ENCODE measurements around the gene TMEM158. TPM values are rescaled to one million over a fixed set of nuclear protein-coding genes. Genes with fewer than 3 reads are reported as not detected.

The TMEM158 gene
- total RNA-seq, 6 donors from 2014 or later: 0.76 to 3.8 (median 1.7) TPM; not detected in 3

DNA sequence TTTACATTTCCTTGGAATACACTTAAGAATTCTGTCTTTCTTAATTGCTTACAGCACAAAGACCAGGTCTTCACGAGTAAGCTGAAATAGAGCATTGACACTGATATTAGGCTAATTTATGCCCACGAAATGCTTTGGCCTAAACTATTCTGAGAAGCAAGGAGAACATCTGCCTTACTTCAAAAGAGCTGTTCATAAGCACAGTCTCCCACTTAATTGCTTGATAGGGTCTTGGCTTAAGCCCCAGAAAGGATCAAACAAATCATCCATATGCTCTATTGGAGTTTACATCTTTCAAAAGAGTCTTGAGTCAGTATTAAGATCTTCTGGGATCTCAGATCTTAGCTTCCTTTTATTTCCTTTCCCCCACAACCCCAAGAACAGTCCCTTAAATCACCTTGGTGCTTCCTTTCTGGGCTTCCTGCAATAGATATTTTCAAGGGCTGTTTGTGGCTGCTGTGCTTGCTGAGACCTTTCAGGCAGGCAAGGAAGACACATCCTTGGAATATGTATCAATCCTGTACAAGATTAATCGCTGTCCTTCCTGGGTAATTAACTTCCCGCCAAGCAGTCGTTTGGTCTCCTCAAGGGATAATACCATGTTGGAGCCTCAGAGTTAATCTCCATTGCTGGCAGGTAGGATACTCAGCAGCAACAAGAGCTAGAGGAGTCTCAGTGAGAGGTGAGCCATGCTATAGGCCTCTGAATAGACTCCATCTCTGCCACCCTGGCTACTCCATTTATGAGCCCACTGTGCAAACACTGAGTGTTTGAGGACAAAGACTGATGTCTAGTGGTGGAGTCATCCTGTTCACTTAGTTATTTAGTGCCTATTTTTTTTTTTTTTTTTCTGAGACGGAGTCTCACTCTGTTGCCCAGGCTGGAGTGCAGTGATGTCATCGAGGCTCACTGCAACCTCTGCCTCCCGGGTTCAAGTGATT is 37.1 kb downstream of the TMEM158 start:
- Histone ChIP-seq H3K27me3 (no peaks in the 10 kb centered on the region), H3K36me3 (no peaks in the 10 kb centered on the region), H3K4me1 (no peaks in the 10 kb centered on the region), H3K27ac (no peak overlapping the region), H3K9me3 (no peaks in the 10 kb centered on the region), H3K4me3 (no peak overlapping the region)
- ATAC-seq (ENCODE audit: low FRiP score in 2 of 2): no peak
- 74 to 81% methylated on average over 8 of the region's 8 CpGs for WGBS, 2 donors
- TF ChIP-seq, protein P1, sequence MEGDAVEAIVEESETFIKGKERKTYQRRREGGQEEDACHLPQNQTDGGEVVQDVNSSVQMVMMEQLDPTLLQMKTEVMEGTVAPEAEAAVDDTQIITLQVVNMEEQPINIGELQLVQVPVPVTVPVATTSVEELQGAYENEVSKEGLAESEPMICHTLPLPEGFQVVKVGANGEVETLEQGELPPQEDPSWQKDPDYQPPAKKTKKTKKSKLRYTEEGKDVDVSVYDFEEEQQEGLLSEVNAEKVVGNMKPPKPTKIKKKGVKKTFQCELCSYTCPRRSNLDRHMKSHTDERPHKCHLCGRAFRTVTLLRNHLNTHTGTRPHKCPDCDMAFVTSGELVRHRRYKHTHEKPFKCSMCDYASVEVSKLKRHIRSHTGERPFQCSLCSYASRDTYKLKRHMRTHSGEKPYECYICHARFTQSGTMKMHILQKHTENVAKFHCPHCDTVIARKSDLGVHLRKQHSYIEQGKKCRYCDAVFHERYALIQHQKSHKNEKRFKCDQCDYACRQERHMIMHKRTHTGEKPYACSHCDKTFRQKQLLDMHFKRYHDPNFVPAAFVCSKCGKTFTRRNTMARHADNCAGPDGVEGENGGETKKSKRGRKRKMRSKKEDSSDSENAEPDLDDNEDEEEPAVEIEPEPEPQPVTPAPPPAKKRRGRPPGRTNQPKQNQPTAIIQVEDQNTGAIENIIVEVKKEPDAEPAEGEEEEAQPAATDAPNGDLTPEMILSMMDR (IDR thresholded peaks at IDR 0.05): no peak
- TF ChIP-seq POLR2A (IDR thresholded peaks at IDR 0.05) (no peak), POLR2AphosphoS5 (IDR thresholded peaks at IDR 0.05) (no peak), EP300 (IDR thresholded peaks at IDR 0.05) (no peak)
- no peak for DNase-seq

DNA sequence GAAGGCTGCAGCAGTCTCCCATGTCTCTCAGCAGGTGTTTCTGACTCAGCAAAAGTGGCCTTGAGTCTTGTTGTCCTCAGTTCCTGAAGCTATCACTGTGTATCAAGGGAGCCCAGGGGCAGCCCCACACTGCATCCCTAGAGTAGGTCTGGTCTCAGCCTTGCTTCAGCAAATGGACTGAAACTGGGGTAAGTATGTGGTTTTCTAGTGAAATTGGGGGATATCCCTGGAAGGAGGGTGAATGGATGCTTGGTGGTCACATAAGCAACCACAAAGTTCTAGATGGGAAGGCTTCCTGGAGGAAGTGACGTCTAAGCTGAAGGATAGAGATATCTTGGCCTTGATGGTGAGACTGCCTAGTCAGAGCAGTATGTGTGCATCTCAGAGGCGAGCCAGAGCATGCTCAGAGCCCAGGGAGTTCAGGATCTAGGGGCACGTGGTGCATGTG is 38.4 kb downstream of the TMEM158 start:
- no peaks in the 10 kb centered on the region for H3K36me3 ChIP-seq
- DNase-seq: no peak
- no peaks in the 10 kb centered on the region for H3K9me3 ChIP-seq
- no peak overlapping the region for H3K4me3 ChIP-seq
- 62 to 71% methylated on average over 3 of the region's 3 CpGs for WGBS, 2 donors
- ATAC-seq (ENCODE audit: low FRiP score in 2 of 2): no peak
- H3K27me3 ChIP-seq: no peaks in the 10 kb centered on the region
- no peak overlapping the region for H3K27ac ChIP-seq
- no peaks in the 10 kb centered on the region for H3K4me1 ChIP-seq
- TF ChIP-seq POLR2A (IDR thresholded peaks at IDR 0.05): no peak
- TF ChIP-seq, protein P1 (IDR thresholded peaks at IDR 0.05): no peak
- no peak for TF ChIP-seq POLR2AphosphoS5 (IDR thresholded peaks at IDR 0.05)
- TF ChIP-seq EP300 (IDR thresholded peaks at IDR 0.05): no peak

DNA sequence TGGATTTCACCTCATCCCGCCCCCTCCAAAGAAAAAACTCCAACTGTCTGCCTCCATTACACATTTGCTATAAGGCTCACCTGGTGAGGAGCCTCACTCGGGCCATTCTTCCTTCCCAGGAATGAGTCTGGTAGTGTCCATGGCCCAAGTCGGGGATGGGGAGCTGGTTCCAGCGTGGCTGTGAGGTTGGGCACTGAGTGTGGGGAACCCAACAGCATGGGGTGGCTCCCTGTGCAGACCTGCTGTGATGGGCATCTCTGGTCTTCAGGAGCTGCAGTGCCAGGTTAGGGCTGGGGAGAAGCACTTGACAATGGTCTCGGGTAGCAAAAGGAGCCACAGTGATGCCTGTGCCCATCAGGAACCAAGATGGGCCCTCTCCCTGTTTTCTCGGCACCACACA is 39.2 kb downstream of the TMEM158 start:
- Histone ChIP-seq H3K4me1 (no peaks in the 10 kb centered on the region), H3K9me3 (no peaks in the 10 kb centered on the region), H3K27ac (no peak overlapping the region), H3K36me3 (no peaks in the 10 kb centered on the region), H3K4me3 (no peak overlapping the region), H3K27me3 (no peaks in the 10 kb centered on the region)
- TF ChIP-seq POLR2AphosphoS5 (IDR thresholded peaks at IDR 0.05): no peak
- no peak for TF ChIP-seq POLR2A (IDR thresholded peaks at IDR 0.05)
- no peak for TF ChIP-seq EP300 (IDR thresholded peaks at IDR 0.05)
- TF ChIP-seq, protein P1 (IDR thresholded peaks at IDR 0.05): no peak
- ATAC-seq (ENCODE audit: low FRiP score in 2 of 2) (no peak), DNase-seq (no peak)
- 91 to 92% methylated on average over 6 of the region's 6 CpGs for WGBS, 2 donors

DNA sequence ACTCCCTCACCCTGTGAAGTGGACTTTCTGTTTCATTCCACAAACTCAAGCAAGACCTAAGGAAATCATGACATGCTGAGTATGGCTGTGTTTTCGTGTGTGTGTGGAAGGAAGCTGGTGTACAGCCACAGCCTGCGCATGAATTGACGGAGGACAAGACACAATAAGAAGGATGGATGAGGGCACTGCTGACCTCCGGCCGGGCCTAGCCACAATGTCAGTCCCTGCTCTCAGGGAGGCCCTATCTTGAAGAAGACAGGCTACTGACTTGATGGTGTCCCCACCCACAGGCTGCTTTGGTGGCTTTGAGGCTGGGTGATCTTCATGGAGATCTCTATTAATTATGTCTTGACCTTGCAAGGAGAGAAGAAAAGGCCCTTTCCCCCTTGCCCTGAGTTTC is 40.6 kb downstream of the TMEM158 start:
- no peak overlapping the region for H3K27ac ChIP-seq
- H3K4me3 ChIP-seq: no peak overlapping the region
- WGBS, 2 donors: 84 to 88% methylated on average over 5 of the region's 5 CpGs
- H3K27me3 ChIP-seq: no peaks in the 10 kb centered on the region
- DNase-seq (no peak), ATAC-seq (ENCODE audit: low FRiP score in 2 of 2) (no peak)
- no peaks in the 10 kb centered on the region for H3K9me3 ChIP-seq
- H3K4me1 ChIP-seq: no peaks in the 10 kb centered on the region
- H3K36me3 ChIP-seq: no peaks in the 10 kb centered on the region
- TF ChIP-seq EP300 (IDR thresholded peaks at IDR 0.05): no peak
- TF ChIP-seq, protein P1 (IDR thresholded peaks at IDR 0.05): no peak
- TF ChIP-seq POLR2A (IDR thresholded peaks at IDR 0.05): no peak
- TF ChIP-seq POLR2AphosphoS5 (IDR thresholded peaks at IDR 0.05): no peak
